ENCODE measurements around the gene FTH1. TPM values are rescaled to one million over a fixed set of nuclear protein-coding genes. Genes with fewer than 3 reads are reported as not detected.

FTH1 gene
- total RNA-seq, 1 donor from 2014 or later, result 1,419 TPM

GRCh38 chr11:61949169-61950034 lies 18.0 kb downstream of the FTH1 start:
- no peak for TF ChIP-seq CTCF (IDR thresholded peaks at IDR 0.05; ENCODE audit: unreplicated experiment)

DNA sequence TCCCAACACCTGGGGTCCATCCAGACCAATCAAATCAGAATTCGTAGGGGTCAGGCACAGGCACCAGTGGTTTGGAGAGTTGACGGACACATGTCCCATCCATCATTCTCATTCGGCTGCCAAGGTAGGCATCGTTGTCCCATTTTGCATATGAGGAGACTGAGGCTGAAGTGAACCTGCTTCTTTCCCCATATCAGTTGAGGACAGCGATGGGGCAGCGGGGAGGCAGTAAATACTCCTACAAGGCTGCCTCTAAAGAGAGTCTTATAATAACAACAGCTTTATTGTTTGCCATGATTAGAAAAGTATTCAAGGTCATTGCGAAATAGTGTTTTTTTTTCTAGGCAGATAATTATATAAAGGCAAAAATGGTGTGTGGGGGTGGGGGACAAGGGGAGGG lies 18.9 kb downstream of the FTH1 start:
- Mint-ChIP-seq H3K4me3 (no peak overlapping the region), H3K27ac (no peak overlapping the region), H3K4me1 (peaks cover 20% of the 10 kb centered on the region), H3K36me3 (no peaks in the 10 kb centered on the region), H3K9me3 (no peaks in the 10 kb centered on the region), H3K27me3 (ENCODE audit: low read depth) (no peaks in the 10 kb centered on the region)
- TF ChIP-seq CTCF (IDR thresholded peaks at IDR 0.05; ENCODE audit: unreplicated experiment), result no peak
- no peak for DNase-seq (ENCODE audit: low spot score in 2 of 2, unreplicated experiment in 2 of 2)

More at GRCh38 chr11:61949169-61950034, 18.0 kb downstream of the FTH1 start:
- Mint-ChIP-seq H3K4me3 (no peak overlapping the region), H3K27ac (peak overlapping the region; percentile 86), H3K36me3 (no peaks in the 10 kb centered on the region), H3K27me3 (ENCODE audit: low read depth) (no peaks in the 10 kb centered on the region), H3K4me1 (peaks cover 20% of the 10 kb centered on the region), H3K9me3 (no peaks in the 10 kb centered on the region)
- peak in 1 of 2 experiments; percentile 69 for DNase-seq (ENCODE audit: low spot score in 2 of 2, unreplicated experiment in 2 of 2)

DNA sequence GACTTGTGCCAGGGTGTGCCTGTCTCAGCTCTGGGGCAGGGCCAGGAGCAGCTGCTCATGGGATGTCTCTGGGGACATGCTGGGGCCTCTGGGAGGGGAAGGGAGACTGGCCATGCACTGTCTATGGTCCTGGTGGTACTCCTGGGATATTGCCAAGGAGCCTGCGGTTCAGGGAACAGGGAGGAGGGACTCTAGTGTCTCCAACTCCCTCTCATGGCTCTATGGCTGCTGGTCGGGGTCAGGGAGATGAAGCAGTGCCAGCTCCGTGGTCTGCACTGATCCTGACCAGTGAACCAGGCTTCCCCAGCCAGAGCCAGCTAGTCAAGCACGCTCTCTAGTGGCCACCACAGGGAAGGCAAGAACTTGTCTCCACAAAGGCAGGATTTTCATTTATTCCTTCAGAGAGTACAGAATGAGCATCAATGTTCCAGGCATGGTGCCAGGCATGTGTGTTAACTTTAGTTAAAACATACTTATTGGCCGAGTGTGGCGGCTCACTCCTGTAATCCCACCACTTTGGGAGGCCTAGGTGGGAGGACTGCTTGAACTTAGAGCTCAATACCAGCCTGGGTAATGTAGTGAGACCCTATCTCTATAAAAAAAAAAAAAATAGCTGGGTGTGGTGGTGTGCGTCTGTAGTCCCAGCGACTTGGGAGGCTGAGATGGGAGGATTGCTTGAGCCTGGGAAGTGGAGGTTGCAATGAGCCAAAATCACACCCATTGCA lies 19.8 kb downstream of the FTH1 start:
- H3K4me3 Mint-ChIP-seq, result no peak overlapping the region
- H3K27me3 Mint-ChIP-seq (ENCODE audit: low read depth), result no peaks in the 10 kb centered on the region
- peak overlapping the region; percentile 39 for H3K27ac Mint-ChIP-seq
- peak; percentile 81 for TF ChIP-seq CTCF (IDR thresholded peaks at IDR 0.05; ENCODE audit: unreplicated experiment)
- peaks cover 20% of the 10 kb centered on the region for H3K4me1 Mint-ChIP-seq
- H3K9me3 Mint-ChIP-seq, result no peaks in the 10 kb centered on the region
- H3K36me3 Mint-ChIP-seq, result no peaks in the 10 kb centered on the region
- peak; percentile 64 to 83 for DNase-seq (ENCODE audit: low spot score in 2 of 2, unreplicated experiment in 2 of 2)

GRCh38 chr11:61946894-61947293 lies 20.5 kb downstream of the FTH1 start:
- no peak for DNase-seq (ENCODE audit: low spot score in 2 of 2, unreplicated experiment in 2 of 2)
- Mint-ChIP-seq H3K4me1 (peaks cover 20% of the 10 kb centered on the region), H3K9me3 (no peaks in the 10 kb centered on the region), H3K4me3 (no peak overlapping the region), H3K27me3 (ENCODE audit: low read depth) (no peaks in the 10 kb centered on the region), H3K27ac (peak overlapping the region; percentile 17), H3K36me3 (no peaks in the 10 kb centered on the region)
- TF ChIP-seq CTCF (IDR thresholded peaks at IDR 0.05; ENCODE audit: unreplicated experiment), result no peak

DNA sequence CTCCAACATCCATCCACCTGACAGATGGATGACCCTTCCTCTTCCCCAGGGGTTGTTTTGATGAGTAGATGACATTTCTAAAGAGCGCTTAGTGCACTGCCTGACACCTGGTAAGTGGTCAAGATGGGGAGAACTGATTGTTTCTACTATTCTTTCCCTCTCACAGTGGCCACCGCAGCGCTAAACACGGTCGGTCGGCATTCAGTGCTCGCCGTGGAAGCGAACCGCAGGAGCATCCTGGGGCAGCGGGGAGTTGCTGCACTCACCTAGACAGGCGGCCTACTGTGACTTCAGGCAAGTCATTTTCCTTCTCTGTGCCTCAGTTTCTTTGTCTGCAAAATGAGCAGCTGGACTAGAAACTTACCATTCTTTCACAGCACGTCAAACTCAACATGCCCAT lies 22.2 kb downstream of the FTH1 start:
- H3K27me3 Mint-ChIP-seq (ENCODE audit: low read depth), result no peaks in the 10 kb centered on the region
- H3K9me3 Mint-ChIP-seq, result no peaks in the 10 kb centered on the region
- H3K4me3 Mint-ChIP-seq, result no peak overlapping the region
- DNase-seq (ENCODE audit: low spot score in 2 of 2, unreplicated experiment in 2 of 2), result no peak
- no peak for TF ChIP-seq CTCF (IDR thresholded peaks at IDR 0.05; ENCODE audit: unreplicated experiment)
- H3K4me1 Mint-ChIP-seq, result peaks cover 20% of the 10 kb centered on the region
- no peak overlapping the region for H3K27ac Mint-ChIP-seq
- H3K36me3 Mint-ChIP-seq, result no peaks in the 10 kb centered on the region
